Breast epithelium (tissue), 3 donors: ENCODE measurements around the gene COL9A3.

Source experiments
- CTCF ChIP-seq, 3 donors: fragments of 450-650 bp; IDR thresholded peaks; one replicate each; pipeline ENCODE4 v1.5.1; 2016 to 2017; ENCODE audit warnings: antibody characterized with exemption in 3 of 3, mild to moderate bottlenecking in 3 of 3, moderate library complexity in 3 of 3
- POLR2A ChIP-seq: fragments of 450-650 bp; IDR thresholded peaks from one replicate; pipeline ENCODE4 v1.6.1; 2016; ENCODE audit warnings: antibody characterized with exemption, mild to moderate bottlenecking, moderate library complexity
- POLR2AphosphoS5 ChIP-seq, 3 donors: sonication (generic); formaldehyde crosslinking; IDR thresholded peaks; one replicate each; pipeline ENCODE4 v1.6.1; 2017; ENCODE audit warnings: antibody characterized with exemption in 3 of 3

DNA sequence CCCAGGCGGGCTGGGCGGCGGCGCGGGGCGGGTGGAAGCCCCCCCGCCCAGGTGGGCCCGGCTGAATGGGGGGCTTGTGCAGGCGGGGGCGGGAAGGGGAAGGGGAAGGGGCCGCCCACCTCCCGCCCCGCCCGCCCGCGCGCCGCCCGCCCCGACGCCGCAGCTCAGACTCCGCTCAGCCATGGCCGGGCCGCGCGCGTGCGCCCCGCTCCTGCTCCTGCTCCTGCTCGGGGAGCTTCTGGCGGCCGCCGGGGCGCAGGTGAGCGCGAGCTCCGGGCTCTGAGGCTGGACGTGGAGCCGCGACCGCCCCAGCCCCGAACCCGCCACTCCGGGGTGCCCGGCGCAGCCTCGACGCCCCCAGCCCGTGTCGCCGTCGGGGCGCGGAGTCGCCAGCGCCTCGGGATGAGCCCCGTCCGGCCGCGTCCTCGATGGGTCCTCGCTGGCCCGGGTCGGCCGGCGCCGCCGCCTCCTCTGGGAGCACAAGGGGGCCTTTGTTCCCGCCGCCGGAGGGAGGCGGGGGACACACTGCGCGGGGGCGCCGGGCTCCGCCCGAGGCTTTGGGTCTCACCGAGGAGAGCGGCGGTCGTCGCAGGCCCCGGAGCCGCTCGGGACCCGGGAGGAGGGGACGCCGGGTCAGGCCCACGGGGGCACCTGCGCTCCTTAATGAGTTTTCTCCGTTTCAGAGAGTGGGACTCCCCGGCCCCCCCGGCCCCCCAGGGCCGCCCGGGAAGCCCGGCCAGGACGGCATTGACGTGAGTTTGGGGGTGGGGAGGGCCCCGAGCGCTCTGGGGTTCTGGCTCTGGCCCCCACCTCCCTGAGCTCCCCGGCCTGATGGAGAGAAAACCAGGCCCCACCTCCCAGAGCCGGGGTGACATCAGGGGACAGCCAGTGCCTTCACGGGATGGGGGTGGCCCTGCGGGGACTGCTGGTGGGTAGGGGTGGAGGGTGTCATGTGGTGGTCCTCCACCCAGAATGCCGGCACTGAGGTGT lies at the start of gene COL9A3:
- TF ChIP-seq CTCF (IDR thresholded peaks at IDR 0.05) (no peak), POLR2A (no peak), POLR2AphosphoS5 (IDR thresholded peaks at IDR 0.05) (no peak)
